Right atrium auricular region (tissue), 2 donors: ENCODE results near the gene MIOS. TPM values are rescaled to one million over a fixed set of nuclear protein-coding genes. Genes with fewer than 3 reads are reported as not detected.
"Not testable (repeated sequence)": the region's sequence is repeated elsewhere in the genome, so short reads cannot be mapped to it uniquely, and the experiment has no call there.

Experiments
- DNase-seq: peaks from one replicate; pipeline ENCODE4 v3.0.0-alpha.2; 2019; ENCODE audit warnings: low spot score
- H3K27ac ChIP-seq, 2 donors: fragments of 200-600 bp; sonication (generic); 1 replicate in 1 of 2; 2 replicates in 1 of 2; pipeline ENCODE4 v1.5.1; 2016 to 2019
- H3K27me3 ChIP-seq, 2 donors: fragments of 200-600 bp; sonication (generic); one replicate each; pipeline versions ENCODE4 v1.5.1 to v1.6.0; 2017 to 2019
- H3K36me3 ChIP-seq: fragments of 200-600 bp; sonication (generic); one replicate; pipeline ENCODE4 v1.5.1; 2016
- H3K4me1 ChIP-seq, 2 donors: fragments of 200-600 bp; sonication (generic); one replicate each; pipeline versions ENCODE4 v1.5.1 to v1.6.0; 2017 to 2019
- H3K4me3 ChIP-seq, 2 donors: fragments of 200-600 bp; sonication (generic); 1 replicate in 1 of 2; 2 replicates in 1 of 2; pipeline ENCODE4 v1.5.1; 2017 to 2019; ENCODE audit warnings: mild to moderate bottlenecking in 1 of 2, moderate library complexity in 1 of 2
- H3K9me3 ChIP-seq, 2 donors: fragments of 200-600 bp; sonication (generic); one replicate each; pipeline ENCODE4 v1.5.1; 2019
- CTCF ChIP-seq, 2 donors: fragments of 200-600 bp; sonication (generic); IDR thresholded peaks; one replicate each; pipeline ENCODE4 v1.5.1; 2019; ENCODE audit warnings: antibody characterized with exemption in 2 of 2
- total RNA-seq, 2 donors: library from RNA; depleted of rRNA; stranded (reverse); fragments of >200 nt; gene quantifications; one replicate each; pipeline ENCODE4 v1.1.0, GENCODE V29; 2016

Gene MIOS
- total RNA-seq, 2 donors from 2014 or later = 19.7 to 21.8 TPM

GRCh38 chr7:7651479-7651878, 84.8 kb downstream of the MIOS start:
- no peak for DNase-seq
- no peak overlapping the region for H3K4me3 ChIP-seq
- H3K9me3 ChIP-seq = no peaks in the 10 kb centered on the region
- H3K36me3 ChIP-seq = no peaks in the 10 kb centered on the region
- no peak overlapping the region for H3K27ac ChIP-seq
- no peaks in the 10 kb centered on the region for H3K27me3 ChIP-seq
- no peak for TF ChIP-seq CTCF (IDR thresholded peaks at IDR 0.05)
- peaks cover 0 to 10% of the 10 kb centered on the region in 2 donors for H3K4me1 ChIP-seq

DNA sequence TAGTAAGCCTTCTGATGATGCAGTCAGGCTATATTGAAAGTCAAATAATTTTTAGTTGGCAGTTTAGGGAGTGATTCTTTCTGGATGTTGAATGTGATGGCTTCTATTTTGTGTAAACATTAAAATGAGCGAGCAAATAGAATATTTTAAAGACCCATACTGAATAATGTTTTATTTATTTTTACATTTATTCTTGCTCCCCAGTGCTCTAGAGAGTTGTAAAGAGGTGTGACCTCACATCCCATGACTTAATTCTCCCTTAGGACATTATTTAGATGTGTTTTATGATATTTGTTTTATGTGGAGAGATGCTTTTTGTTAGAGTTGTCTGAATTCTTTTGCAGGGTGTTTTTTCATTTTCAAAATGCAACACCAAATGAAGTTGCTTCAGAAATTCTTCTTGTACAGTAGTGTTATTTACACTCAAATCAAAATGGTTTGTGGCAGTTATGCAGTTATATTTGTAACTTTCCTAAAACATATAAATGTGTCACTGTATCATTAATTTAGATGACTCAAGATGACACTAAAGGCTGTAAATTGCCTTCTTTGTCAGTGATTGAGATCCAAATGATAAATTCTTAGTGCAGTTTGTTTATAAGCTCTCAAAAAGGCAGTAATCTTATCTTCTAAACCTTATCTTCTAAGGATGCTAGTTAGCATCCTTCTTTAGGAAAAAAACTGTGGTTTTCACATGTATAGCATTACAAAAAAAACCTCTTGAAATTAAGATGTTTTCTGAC, 86.3 kb downstream of the MIOS start:
- Histone ChIP-seq H3K27me3 (no peaks in the 10 kb centered on the region), H3K36me3 (no peaks in the 10 kb centered on the region), H3K9me3 (no peaks in the 10 kb centered on the region), H3K4me1 (peaks cover 0 to 10% of the 10 kb centered on the region in 2 donors), H3K27ac (no peak overlapping the region), H3K4me3 (no peak overlapping the region)
- TF ChIP-seq CTCF (IDR thresholded peaks at IDR 0.05) = no peak
- no peak for DNase-seq

DNA sequence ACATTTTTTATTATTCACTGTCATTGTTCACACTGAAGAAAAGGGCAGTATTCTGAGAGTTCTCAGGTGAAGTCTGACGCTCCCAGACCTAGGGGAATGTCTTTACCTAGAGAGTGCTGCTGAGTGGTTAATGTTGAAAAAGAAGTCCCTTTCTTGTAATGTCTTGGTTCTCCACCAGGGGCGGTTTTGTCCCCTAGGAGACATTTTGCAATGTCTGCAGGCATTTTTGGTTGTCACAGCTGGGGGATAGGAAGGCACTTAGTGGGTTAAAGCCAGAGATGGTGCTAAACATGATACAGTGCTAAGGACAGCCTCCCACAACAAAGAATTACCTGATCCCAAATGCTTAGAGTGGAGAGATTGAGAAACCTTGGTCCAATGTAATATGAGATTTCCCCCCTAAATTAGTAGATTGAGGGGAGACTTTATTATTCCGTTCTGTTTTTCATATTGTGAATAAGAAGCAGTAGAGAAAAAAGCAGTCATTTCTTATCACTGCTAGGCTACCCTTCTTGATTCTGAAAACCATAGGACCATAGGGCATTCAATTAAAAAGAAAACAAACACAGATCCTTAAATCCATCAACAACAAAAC, 87.0 kb downstream of the MIOS start:
- peaks cover 0 to 10% of the 10 kb centered on the region in 2 donors for H3K4me1 ChIP-seq
- peak; percentile 17 to 59 for TF ChIP-seq CTCF (IDR thresholded peaks at IDR 0.05)
- H3K4me3 ChIP-seq = no peak overlapping the region
- H3K27ac ChIP-seq = no peak overlapping the region
- no peaks in the 10 kb centered on the region for H3K27me3 ChIP-seq
- no peak for DNase-seq
- H3K36me3 ChIP-seq = no peaks in the 10 kb centered on the region
- no peaks in the 10 kb centered on the region for H3K9me3 ChIP-seq

DNA sequence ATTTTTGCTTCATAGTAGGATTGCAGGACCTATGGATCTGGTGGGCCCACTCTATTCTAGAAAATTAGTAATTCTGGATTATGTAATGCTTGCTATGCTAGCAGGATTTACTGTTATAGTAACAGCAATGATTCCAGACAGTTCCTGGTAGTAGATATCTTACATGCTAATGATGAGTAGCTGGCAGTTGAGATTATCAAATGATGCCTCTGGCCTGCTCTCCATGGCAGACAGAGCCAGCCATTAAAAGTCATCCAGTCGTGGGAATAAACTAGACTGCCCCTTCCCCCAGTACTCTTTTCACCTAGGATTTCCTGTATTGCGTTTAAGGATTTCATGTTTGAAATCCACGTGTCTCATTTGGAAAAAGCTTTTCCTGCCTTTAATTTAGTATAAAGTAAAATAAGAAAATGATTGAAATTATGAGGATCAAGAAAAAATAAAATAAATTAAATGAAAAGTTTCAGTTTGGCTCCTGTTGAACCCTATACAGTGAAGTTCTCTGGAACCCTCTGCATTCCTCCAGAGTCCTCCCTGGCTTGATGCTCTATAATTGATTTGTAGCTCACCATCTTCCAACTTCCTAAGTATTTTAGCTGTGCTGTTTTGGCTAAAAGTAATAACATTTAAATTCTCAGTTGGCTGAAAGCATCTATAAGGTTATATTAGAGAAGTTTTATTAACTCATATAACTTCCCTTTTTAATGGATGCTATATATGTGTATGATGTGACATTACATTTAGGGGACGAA, 88.5 kb downstream of the MIOS start:
- no peak for DNase-seq
- H3K27me3 ChIP-seq = no peaks in the 10 kb centered on the region
- no peak for TF ChIP-seq CTCF (IDR thresholded peaks at IDR 0.05)
- H3K9me3 ChIP-seq = no peaks in the 10 kb centered on the region
- peak overlapping the region in 1 of 2 donors; percentile 38 for H3K27ac ChIP-seq
- H3K4me1 ChIP-seq = peaks cover 0 to 10% of the 10 kb centered on the region in 2 donors
- no peaks in the 10 kb centered on the region for H3K36me3 ChIP-seq
- no peak overlapping the region for H3K4me3 ChIP-seq

- not testable (repeated sequence) for H3K4me1 ChIP-seq, H3K4me3 ChIP-seq, H3K36me3 ChIP-seq, H3K27ac ChIP-seq, H3K27me3 ChIP-seq, H3K9me3 ChIP-seq, DNase-seq
These were observed 89.8 kb downstream of the MIOS start for GRCh38 chr7:7656459-7656858.

Other genes with a start within 250 kb of the MIOS start
- gene COL28A1, start 31.0 kb upstream of the MIOS start, total RNA-seq = 1 to 10 TPM; 1.5 to 2.3 TPM
- gene UMAD1, start 73.9 kb downstream of the MIOS start, total RNA-seq = 10 to 100 TPM in 1 of 2 donors, 1 to 10 TPM in 1; 9.2 to 17.7 TPM
- 10 to 100 TPM; 15.6 to 18.0 TPM for gene RPA3, start 151.7 kb downstream of the MIOS start, total RNA-seq